ENCODE measurements around the gene DOK3. TPM values are rescaled to one million over a fixed set of nuclear protein-coding genes. Genes with fewer than 3 reads are reported as not detected.
A peak's percentile ranks its signal among the peaks of the same experiment; 100 is the strongest.

The DOK3 gene
- total and polyA plus RNA-seq, 10 of the 15 experiments (the other 5 are each of a cell fraction or from before 2014, with no cell fraction given) = 6.6 to 107 (median 52.1) TPM

DNA sequence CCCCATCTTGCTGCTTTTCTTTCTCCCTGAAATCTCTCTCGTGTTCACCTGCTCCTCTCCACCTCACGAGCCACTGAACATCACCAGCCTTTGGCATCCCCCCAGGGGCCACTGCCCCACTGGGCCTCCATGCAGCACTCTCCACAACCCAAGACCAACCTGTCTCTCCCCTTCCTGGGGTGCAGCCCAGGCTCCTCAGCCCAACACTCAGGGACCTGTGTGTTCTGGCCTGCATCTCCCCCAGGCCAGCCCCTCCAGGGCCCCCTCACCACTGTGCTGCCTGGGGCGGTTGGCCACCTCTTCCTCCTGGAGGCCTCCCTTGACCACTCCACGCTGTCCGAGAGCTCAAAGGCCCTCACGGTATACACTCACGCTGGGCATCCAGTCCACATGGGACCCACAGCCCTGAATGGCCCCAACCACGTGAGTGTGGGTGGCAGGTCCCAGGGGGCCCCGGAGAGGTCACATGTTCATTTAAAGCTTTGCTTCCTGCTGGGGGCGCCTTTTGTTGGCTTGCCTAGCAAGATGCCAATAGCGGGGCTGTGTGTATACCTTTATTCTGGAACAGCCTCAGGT, 453 bp upstream of the DOK3 start (continued):
- TF ChIP-seq, protein P1, sequence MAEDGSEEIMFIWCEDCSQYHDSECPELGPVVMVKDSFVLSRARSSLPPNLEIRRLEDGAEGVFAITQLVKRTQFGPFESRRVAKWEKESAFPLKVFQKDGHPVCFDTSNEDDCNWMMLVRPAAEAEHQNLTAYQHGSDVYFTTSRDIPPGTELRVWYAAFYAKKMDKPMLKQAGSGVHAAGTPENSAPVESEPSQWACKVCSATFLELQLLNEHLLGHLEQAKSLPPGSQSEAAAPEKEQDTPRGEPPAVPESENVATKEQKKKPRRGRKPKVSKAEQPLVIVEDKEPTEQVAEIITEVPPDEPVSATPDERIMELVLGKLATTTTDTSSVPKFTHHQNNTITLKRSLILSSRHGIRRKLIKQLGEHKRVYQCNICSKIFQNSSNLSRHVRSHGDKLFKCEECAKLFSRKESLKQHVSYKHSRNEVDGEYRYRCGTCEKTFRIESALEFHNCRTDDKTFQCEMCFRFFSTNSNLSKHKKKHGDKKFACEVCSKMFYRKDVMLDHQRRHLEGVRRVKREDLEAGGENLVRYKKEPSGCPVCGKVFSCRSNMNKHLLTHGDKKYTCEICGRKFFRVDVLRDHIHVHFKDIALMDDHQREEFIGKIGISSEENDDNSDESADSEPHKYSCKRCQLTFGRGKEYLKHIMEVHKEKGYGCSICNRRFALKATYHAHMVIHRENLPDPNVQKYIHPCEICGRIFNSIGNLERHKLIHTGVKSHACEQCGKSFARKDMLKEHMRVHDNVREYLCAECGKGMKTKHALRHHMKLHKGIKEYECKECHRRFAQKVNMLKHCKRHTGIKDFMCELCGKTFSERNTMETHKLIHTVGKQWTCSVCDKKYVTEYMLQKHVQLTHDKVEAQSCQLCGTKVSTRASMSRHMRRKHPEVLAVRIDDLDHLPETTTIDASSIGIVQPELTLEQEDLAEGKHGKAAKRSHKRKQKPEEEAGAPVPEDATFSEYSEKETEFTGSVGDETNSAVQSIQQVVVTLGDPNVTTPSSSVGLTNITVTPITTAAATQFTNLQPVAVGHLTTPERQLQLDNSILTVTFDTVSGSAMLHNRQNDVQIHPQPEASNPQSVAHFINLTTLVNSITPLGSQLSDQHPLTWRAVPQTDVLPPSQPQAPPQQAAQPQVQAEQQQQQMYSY (CRISPR knock-in tag; IDR thresholded peaks at IDR 0.05) = no peak
- TF ChIP-seq JUNB (IDR thresholded peaks at IDR 0.05) (no peak), RBBP5 (conservative IDR thresholded peaks at IDR 0.05) (no peak), EED (IDR thresholded peaks at IDR 0.05; ENCODE audit: low read depth) (no peak), YBX1 (IDR thresholded peaks at IDR 0.05) (no peak), NFIC (IDR thresholded peaks at IDR 0.05; ENCODE audit: low read depth, low read length) (no peak), SP1 (IDR thresholded peaks at IDR 0.05; ENCODE audit: low read depth, low read length) (no peak), EZH2 (IDR thresholded peaks at IDR 0.05; ENCODE audit: borderline replicate concordance, control insufficient read depth, low read depth, low read length) (no peak), NR2F1 (conservative IDR thresholded peaks at IDR 0.05) (peak; percentile 56; the same call in 1 of the 2 replicates), HDAC2 (IDR thresholded peaks at IDR 0.05) (no peak), MEF2A (IDR thresholded peaks at IDR 0.05; ENCODE audit: insufficient read depth, low read depth, low read length) (0 out of 2 replicates have a peak, but pooled peaks have one; percentile 12), ZNF592 (IDR thresholded peaks at IDR 0.05) (no peak), SUPT20H (IDR thresholded peaks at IDR 0.05; ENCODE audit: borderline replicate concordance, control insufficient read depth, low read depth, low read length) (no peak), SUZ12 (IDR thresholded peaks at IDR 0.05; ENCODE audit: unreplicated experiment) (no peak), BHLHE40 (IDR thresholded peaks at IDR 0.05; ENCODE audit: borderline replicate concordance in 1 of 2, low read depth in 2 of 2, low read length in 1 of 2) (peak; percentile 86 to 88), USF1 (IDR thresholded peaks at IDR 0.05; ENCODE audit: borderline replicate concordance, extremely low read length, insufficient read depth, low read depth, low read length) (no peak), NRF1 (conservative IDR thresholded peaks at IDR 0.05; ENCODE audit: low read depth, low read length) (no peak)
- TF ChIP-seq, protein P2, sequence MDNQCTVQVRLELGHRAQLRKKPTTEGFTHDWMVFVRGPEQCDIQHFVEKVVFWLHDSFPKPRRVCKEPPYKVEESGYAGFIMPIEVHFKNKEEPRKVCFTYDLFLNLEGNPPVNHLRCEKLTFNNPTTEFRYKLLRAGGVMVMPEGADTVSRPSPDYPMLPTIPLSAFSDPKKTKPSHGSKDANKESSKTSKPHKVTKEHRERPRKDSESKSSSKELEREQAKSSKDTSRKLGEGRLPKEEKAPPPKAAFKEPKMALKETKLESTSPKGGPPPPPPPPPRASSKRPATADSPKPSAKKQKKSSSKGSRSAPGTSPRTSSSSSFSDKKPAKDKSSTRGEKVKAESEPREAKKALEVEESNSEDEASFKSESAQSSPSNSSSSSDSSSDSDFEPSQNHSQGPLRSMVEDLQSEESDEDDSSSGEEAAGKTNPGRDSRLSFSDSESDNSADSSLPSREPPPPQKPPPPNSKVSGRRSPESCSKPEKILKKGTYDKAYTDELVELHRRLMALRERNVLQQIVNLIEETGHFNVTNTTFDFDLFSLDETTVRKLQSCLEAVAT (IDR thresholded peaks at IDR 0.05) = peak; percentile 53; the same call in 1 of the 2 replicates

Measured in GM12878 (cell line).